GM19193 (cell line): ENCODE results near the gene FRMD1.

Experiments used
- POLR2A ChIP-seq: IDR thresholded peaks from 4 replicates; pipeline ENCODE4 v1.6.1; 2011; ENCODE audit not compliant: insufficient read depth, insufficient read length; ENCODE audit errors: extremely low read depth

FRMD1 gene

DNA sequence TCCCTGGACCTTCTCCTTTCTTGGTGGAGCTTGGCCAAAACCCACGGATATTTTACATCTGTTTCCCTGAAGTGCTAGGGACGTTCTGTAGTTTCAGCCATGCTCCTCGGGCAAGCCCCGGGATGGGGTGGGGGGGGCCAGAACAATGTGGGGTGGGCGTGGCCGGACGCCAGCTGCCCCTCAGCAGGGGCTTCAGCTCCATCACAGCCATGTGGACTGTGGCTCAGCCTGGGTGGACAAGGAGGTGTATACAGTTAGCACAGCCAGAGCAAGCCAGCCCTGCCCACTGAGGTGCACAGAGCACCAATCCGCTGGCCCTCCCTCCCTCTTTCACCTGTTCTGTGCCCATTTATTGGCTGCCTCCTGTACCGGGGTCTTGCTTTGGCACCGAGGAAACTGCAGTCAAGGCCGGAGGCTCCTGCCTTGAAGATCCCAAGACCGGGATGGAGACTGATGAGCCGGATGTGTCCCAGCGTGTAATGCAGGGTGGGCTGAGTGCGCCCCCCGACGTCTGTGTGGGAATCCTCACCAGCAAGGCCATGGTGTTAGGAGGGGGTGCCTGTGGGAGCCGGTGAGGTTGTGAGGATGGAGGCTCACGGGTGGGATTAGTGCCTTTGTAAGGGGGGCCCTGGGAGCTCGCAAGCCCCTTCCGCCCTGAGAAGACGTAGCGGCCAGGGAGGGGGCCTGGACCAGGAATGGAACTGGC lies 28.0 kb downstream of the FRMD1 start:
- TF ChIP-seq POLR2A, result no peak

- no peak for TF ChIP-seq POLR2A
Measured at GRCh38 chr6:168050225-168050880, 28.7 kb downstream of the FRMD1 start.

DNA sequence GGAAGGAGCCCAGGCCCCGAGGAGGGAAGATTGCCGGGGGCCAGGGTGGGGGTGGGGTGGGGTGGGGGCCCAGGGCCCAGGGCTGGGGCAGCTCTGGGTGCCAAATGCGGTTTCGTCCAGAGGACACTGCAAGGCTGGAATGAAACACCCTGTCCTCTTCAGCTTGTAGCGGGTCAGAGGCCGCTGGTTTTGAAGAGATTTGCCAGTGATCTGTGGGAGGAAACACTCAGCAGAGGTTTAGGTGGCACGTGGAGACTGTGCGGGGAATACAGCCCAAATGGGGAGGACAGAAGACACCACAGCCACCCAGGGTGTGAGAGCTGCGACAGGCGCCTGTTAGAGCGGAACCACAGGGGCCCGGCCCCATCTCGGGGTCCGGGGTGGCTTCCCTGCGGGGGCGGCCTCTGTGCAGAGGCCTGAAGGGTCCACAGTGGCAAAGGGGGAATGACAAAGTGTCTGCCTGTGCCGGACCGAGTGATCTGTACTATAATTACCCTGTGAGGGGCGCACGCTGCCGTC lies 29.2 kb downstream of the FRMD1 start:
- no peak for TF ChIP-seq POLR2A

DNA sequence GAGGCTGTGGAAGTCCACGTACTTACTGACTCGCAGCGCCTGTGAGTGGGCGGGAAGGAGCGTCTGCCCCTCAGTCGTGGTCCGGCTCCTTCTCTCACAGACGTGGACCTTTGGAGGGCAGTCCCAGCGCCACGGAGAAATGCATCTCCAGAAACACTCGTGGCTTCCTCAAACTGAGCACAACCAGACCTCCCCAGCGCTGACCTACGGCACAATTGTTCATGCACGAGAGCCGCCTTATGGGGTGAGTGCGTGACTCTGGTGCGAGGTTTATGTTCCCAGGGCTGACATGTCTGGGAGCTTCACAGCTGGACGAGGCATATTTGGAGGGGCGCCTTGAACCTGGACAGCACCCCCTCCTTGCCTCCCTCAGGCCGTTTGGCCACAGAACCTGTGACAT lies 29.7 kb downstream of the FRMD1 start:
- TF ChIP-seq POLR2A, result no peak

DNA sequence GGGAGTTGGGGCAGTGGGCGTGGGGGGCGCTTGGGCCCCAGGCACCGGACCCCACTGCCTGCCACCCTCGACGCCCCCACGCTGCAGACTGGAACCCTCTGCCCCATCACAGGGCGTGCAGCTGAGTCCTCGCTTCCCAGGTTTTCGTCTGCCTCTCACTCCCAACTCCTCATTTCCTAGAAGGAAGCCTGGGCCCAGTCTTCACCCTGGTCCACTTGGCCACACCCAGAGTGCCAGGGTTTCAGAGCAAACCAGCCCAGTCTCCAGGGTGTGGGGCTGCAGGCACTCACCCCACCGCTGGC lies 30.3 kb downstream of the FRMD1 start:
- no peak for TF ChIP-seq POLR2A

DNA sequence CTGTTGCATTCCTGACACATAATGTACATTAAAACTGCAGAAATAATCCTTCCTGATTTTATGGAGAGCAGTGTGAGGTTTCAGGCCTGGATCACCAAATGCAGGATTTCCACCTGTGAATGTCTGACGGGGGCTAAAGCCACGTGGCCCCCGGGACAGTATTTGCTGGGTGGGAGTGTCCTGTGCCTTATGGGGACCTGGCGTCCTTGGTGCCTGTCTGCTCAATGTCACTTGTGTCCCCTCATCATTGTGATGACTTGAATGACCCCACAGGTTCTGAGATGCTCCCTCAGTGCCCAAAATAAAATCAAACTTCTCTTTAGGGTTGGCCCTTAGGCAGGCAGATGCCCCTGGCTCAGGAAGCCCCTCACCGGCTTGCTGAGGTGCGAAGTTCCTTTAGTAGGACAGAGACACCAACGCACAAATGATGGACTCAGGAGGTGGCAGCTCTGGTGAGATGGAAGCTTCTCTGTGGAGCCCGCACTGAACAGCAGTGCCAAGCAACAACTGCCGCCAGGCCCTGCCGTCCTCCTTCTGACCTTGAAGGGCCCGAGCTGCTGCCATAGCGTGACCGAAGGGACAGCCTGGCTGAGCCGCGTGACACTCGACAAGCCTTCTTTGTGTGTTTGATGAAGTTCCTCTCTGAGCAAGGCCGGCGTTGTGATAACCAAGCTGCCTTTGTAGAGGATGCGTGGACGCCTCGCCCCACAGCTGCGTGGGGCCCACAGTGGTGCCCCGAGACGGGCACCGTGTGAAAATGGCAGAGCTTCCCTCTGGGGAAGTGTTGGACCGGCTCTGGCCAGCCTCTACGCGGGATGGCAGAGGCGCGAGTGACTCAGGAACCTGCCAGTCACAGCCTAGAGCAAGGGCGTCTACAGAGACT lies 30.9 kb downstream of the FRMD1 start:
- TF ChIP-seq POLR2A, result no peak

GRCh38 chr6:168046696-168047095 lies 32.3 kb downstream of the FRMD1 start:
- no peak for TF ChIP-seq POLR2A

GRCh38 chr6:168045706-168046620 lies 33.0 kb downstream of the FRMD1 start:
- no peak for TF ChIP-seq POLR2A

GRCh38 chr6:168045141-168045691 lies 33.8 kb downstream of the FRMD1 start:
- no peak for TF ChIP-seq POLR2A

GRCh38 chr6:168044521-168045130 lies 34.4 kb downstream of the FRMD1 start:
- TF ChIP-seq POLR2A, result no peak

DNA sequence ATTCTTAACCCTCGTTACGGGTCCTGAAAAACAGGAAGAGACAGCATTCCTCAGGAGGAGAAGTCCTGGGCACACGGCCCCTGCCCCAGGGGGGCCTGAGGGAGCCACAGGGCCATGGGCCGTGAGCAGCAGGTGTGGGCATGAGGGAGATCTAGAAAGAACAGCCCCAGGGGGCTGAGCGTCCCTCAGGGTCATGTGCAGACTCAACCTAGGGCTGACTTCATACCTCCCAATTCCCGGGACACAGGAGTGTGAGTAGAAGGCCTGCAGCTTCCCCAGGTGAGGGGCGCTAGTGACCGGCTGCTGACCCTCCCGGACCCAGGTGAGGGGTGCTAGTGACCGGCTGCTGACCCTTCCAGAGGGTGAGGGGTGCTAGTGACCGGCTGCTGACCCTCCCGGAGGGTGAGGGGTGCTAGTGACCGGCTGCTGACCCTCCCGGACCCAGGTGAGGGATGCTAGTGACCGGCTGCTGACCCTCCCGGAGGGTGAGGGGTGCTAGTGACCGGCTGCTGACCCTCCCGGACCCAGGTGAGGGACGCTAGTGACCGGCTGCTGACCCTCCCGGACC lies 35.1 kb downstream of the FRMD1 start:
- TF ChIP-seq POLR2A, result no peak

- TF ChIP-seq POLR2A, result no peak
Measured at GRCh38 chr6:168043193-168043847, 35.7 kb downstream of the FRMD1 start.
